NT2/D1 (cell line): ENCODE results near the gene ATP1A2.
"Not testable (repeated sequence)": the region's sequence is repeated elsewhere in the genome, so short reads cannot be mapped to it uniquely, and the experiment has no call there.

ENCODE experiments used
- DNase-seq: peaks from one replicate; pipeline ENCODE4 v3.0.0-alpha.2; 2011; ENCODE audit warnings: low read depth, low spot score
- H3K27me3 ChIP-seq: 2 replicates; pipeline ENCODE4 v1.6.0; 2011; ENCODE audit warnings: mild to moderate bottlenecking; ENCODE audit not compliant: insufficient read length, insufficient read depth
- H3K36me3 ChIP-seq: 2 replicates; pipeline ENCODE4 v1.6.1; 2011; ENCODE audit warnings: mild to moderate bottlenecking, low read length, mixed read lengths; ENCODE audit not compliant: insufficient read depth, insufficient read length
- H3K4me1 ChIP-seq: 2 replicates; pipeline ENCODE4 v1.5.1; 2011; ENCODE audit not compliant: insufficient read depth, insufficient read length
- H3K4me3 ChIP-seq: 2 replicates; pipeline ENCODE4 v1.5.1; 2011; ENCODE audit warnings: low read depth; ENCODE audit not compliant: insufficient read length
- H3K9ac ChIP-seq: 2 replicates; pipeline ENCODE4 v1.6.0; 2011; ENCODE audit warnings: low read depth; ENCODE audit not compliant: insufficient read length
- H3K9me3 ChIP-seq: 2 replicates; pipeline ENCODE4 v1.5.1; 2011; ENCODE audit warnings: mild to moderate bottlenecking, low read length; ENCODE audit not compliant: insufficient read depth
- SUZ12 ChIP-seq: IDR thresholded peaks from 2 replicates; pipeline ENCODE4 v1.6.1; 2011; ENCODE audit not compliant: insufficient read length, insufficient read depth; ENCODE audit errors: extremely low read depth
- YY1 ChIP-seq: IDR thresholded peaks from 2 replicates; pipeline ENCODE4 v1.6.1; 2011; ENCODE audit not compliant: insufficient read length, insufficient read depth
- ZNF274 ChIP-seq: IDR thresholded peaks from 2 replicates; pipeline ENCODE4 v1.6.1; 2011; ENCODE audit warnings: mild to moderate bottlenecking, low read depth, low read length

Gene ATP1A2

GRCh38 chr1:160124705-160125478 lies 9.3 kb downstream of the ATP1A2 start:
- H3K4me3 ChIP-seq = no peak overlapping the region
- H3K9me3 ChIP-seq = no peaks in the 10 kb centered on the region
- H3K9ac ChIP-seq = no peak overlapping the region
- H3K4me1 ChIP-seq = no peaks in the 10 kb centered on the region
- TF ChIP-seq ZNF274 (no peak), SUZ12 (no peak)
- H3K27me3 ChIP-seq = no peaks in the 10 kb centered on the region
- no peak for DNase-seq
- peaks cover 96% of the 10 kb centered on the region for H3K36me3 ChIP-seq

GRCh38 chr1:160125746-160126145 lies 10.2 kb downstream of the ATP1A2 start:
- no peak for TF ChIP-seq YY1
- no peak for TF ChIP-seq SUZ12
- TF ChIP-seq ZNF274 = no peak

GRCh38 chr1:160126342-160126741 lies 10.8 kb downstream of the ATP1A2 start:
- H3K9ac ChIP-seq, H3K4me3 ChIP-seq, H3K9me3 ChIP-seq, H3K4me1 ChIP-seq, H3K27me3 ChIP-seq, DNase-seq: not testable (repeated sequence)
- H3K36me3 ChIP-seq = peaks cover 98% of the 10 kb centered on the region

More at GRCh38 chr1:160125746-160126145, 10.2 kb downstream of the ATP1A2 start:
- Histone ChIP-seq H3K4me3 (no peak overlapping the region), H3K9me3 (no peaks in the 10 kb centered on the region), H3K4me1 (no peaks in the 10 kb centered on the region), H3K36me3 (peaks cover 98% of the 10 kb centered on the region), H3K27me3 (no peaks in the 10 kb centered on the region), H3K9ac (no peak overlapping the region)
- no peak for DNase-seq

GRCh38 chr1:160127381-160127780 lies 11.8 kb downstream of the ATP1A2 start:
- no peak overlapping the region for H3K4me3 ChIP-seq
- H3K36me3 ChIP-seq = peaks cover 98% of the 10 kb centered on the region
- no peak for TF ChIP-seq ZNF274
- TF ChIP-seq SUZ12 = no peak
- TF ChIP-seq YY1 = no peak
- no peaks in the 10 kb centered on the region for H3K9me3 ChIP-seq
- no peaks in the 10 kb centered on the region for H3K4me1 ChIP-seq
- no peak overlapping the region for H3K9ac ChIP-seq
- no peaks in the 10 kb centered on the region for H3K27me3 ChIP-seq
- DNase-seq = no peak

DNA sequence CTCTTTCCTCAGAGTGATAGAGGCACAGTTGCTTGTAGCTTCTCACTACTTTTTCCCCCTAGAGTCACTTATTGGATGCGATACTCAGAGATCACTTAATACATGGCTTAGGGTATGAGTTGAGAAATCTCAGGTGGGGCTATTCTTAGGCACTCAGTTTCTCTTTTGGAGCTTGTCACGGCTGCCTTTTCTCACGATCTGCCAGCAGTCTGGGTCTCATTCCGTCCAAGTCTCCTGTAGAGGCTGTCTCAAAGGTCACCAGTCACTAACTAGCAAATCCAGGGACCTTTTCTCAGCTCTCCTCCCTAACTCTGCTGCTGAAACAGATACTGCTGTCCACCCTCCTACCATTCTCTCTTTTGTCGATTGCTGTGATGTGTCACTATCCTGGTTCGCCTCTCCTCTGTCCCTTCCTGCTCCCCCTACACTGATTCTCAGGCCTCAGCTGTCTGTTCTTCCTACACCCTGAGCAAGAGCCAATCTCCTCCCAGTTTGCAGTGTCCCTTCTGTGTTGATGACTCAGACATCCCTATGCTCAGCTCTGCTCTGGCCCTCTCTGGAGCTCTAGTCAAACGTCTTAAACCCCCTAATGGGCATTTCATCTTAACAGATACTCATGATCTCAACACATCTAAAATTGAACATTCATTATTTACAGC lies 12.4 kb downstream of the ATP1A2 start:
- DNase-seq = no peak
- no peaks in the 10 kb centered on the region for H3K4me1 ChIP-seq
- H3K9ac ChIP-seq = no peak overlapping the region
- no peak overlapping the region for H3K4me3 ChIP-seq
- H3K9me3 ChIP-seq = no peaks in the 10 kb centered on the region
- peaks cover 98% of the 10 kb centered on the region for H3K36me3 ChIP-seq
- TF ChIP-seq YY1 (no peak), ZNF274 (no peak), SUZ12 (no peak)
- no peaks in the 10 kb centered on the region for H3K27me3 ChIP-seq

DNA sequence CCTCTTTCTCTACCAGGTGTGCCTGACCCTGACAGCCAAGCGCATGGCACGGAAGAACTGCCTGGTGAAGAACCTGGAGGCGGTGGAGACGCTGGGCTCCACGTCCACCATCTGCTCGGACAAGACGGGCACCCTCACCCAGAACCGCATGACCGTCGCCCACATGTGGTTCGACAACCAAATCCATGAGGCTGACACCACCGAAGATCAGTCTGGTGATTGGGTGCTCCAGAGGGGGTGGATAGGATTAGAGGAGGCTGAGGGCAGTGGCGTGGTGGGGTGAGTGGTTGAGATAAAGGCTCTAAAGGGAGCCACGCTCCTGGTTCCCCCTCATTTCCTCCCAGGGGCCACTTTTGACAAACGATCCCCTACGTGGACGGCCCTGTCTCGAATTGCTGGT lies 13.1 kb downstream of the ATP1A2 start:
- no peak for DNase-seq
- H3K4me3 ChIP-seq = no peak overlapping the region
- H3K9ac ChIP-seq = no peak overlapping the region
- TF ChIP-seq ZNF274 = no peak
- no peak for TF ChIP-seq YY1
- no peaks in the 10 kb centered on the region for H3K4me1 ChIP-seq
- peaks cover 98% of the 10 kb centered on the region for H3K36me3 ChIP-seq
- no peaks in the 10 kb centered on the region for H3K27me3 ChIP-seq
- H3K9me3 ChIP-seq = no peaks in the 10 kb centered on the region

- no peak for TF ChIP-seq YY1
- no peak for TF ChIP-seq SUZ12
- no peak for TF ChIP-seq ZNF274
- no peaks in the 10 kb centered on the region for H3K27me3 ChIP-seq
- no peak overlapping the region for H3K9ac ChIP-seq
- H3K4me1 ChIP-seq = no peaks in the 10 kb centered on the region
- DNase-seq = no peak
- H3K9me3 ChIP-seq = no peaks in the 10 kb centered on the region
- no peak overlapping the region for H3K4me3 ChIP-seq
- peaks cover 97% of the 10 kb centered on the region for H3K36me3 ChIP-seq
Observed at GRCh38 chr1:160129046-160129445, 13.5 kb downstream of the ATP1A2 start.

GRCh38 chr1:160129558-160129957 lies 14.0 kb downstream of the ATP1A2 start:
- TF ChIP-seq SUZ12 (no peak), YY1 (no peak), ZNF274 (no peak)
- Histone ChIP-seq H3K27me3 (no peaks in the 10 kb centered on the region), H3K4me1 (no peaks in the 10 kb centered on the region), H3K9me3 (no peaks in the 10 kb centered on the region), H3K4me3 (no peak overlapping the region), H3K36me3 (peaks cover 97% of the 10 kb centered on the region), H3K9ac (no peak overlapping the region)
- no peak for DNase-seq
